HFFc6 (cell line): ENCODE results near the gene JHY. TPM values are rescaled to one million over a fixed set of nuclear protein-coding genes. Genes with fewer than 3 reads are reported as not detected.

Experiments used
- DNase-seq: peaks from one replicate; pipeline ENCODE4 v3.0.0-alpha.2; 2018
- H3K27ac Mint-ChIP-seq: 2 replicates; pipeline ENCODE4 v1.8.0; 2020; ENCODE audit warnings: mild to moderate bottlenecking, mixed read lengths
- H3K27me3 Mint-ChIP-seq: 2 replicates; pipeline ENCODE4 v1.8.0; 2021; ENCODE audit warnings: mild to moderate bottlenecking, moderate library complexity, mixed read lengths; ENCODE audit not compliant: insufficient read depth
- H3K36me3 Mint-ChIP-seq: 2 replicates; pipeline ENCODE4 v1.8.0; 2021; ENCODE audit warnings: low read depth, mixed read lengths
- H3K4me1 Mint-ChIP-seq: 2 replicates; pipeline ENCODE4 v1.8.0; 2020; ENCODE audit warnings: low read depth, mixed read lengths
- H3K4me3 Mint-ChIP-seq: 2 replicates; pipeline ENCODE4 v1.8.0; 2020; ENCODE audit warnings: mild to moderate bottlenecking, moderate library complexity, mixed read lengths
- H3K9me3 Mint-ChIP-seq: 2 replicates; pipeline ENCODE4 v1.8.0; 2020; ENCODE audit warnings: mild to moderate bottlenecking, mixed read lengths
- total RNA-seq, 6 experiments: library from RNA; stranded (reverse); fragmentation: NEBNext Ultra II Directional; extraction: Animal tissue kit (Norgen Biotek cat#: 25700); gene quantifications; 2 replicates in 1 of 6; 3 replicates in 5 of 6; pipeline ENCODE4 v1.2.3, GENCODE V29; 2021
- TF ChIP-seq, protein P1 (sequence below): fragments of 200-600 bp; sonication (generic); IDR thresholded peaks from 2 replicates; pipeline ENCODE4 v1.5.0; 2021; ENCODE audit warnings: antibody characterized with exemption, mild to moderate bottlenecking

Gene JHY
- total RNA-seq, 6 experiments from 2014 or later = 5.2 to 6.4 (median 5.7) TPM

DNA sequence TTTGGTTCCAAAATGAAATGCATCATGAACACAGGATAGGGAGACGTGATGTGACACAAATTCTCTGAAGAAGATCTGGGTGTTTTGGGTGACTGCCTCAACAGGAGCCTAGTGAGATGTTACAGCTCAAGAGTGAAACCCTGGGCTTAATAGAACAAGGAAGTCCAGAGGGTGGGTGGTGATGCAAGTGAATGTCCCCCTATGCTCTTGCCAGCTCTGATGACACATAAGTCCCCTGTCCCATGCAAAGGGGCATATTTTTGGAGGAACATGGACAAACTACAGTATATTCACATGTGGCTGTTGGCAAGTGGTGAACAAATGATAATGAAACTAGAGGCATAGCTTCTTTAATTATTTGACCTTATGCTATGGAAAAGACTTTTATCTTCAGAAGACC lies 35.1 kb upstream of the JHY start:
- peaks cover 2% of the 10 kb centered on the region for H3K27me3 Mint-ChIP-seq
- no peaks in the 10 kb centered on the region for H3K9me3 Mint-ChIP-seq
- H3K27ac Mint-ChIP-seq = no peak overlapping the region
- no peak overlapping the region for H3K4me3 Mint-ChIP-seq
- H3K36me3 Mint-ChIP-seq = no peaks in the 10 kb centered on the region
- peaks cover 26% of the 10 kb centered on the region for H3K4me1 Mint-ChIP-seq
- TF ChIP-seq, protein P1, sequence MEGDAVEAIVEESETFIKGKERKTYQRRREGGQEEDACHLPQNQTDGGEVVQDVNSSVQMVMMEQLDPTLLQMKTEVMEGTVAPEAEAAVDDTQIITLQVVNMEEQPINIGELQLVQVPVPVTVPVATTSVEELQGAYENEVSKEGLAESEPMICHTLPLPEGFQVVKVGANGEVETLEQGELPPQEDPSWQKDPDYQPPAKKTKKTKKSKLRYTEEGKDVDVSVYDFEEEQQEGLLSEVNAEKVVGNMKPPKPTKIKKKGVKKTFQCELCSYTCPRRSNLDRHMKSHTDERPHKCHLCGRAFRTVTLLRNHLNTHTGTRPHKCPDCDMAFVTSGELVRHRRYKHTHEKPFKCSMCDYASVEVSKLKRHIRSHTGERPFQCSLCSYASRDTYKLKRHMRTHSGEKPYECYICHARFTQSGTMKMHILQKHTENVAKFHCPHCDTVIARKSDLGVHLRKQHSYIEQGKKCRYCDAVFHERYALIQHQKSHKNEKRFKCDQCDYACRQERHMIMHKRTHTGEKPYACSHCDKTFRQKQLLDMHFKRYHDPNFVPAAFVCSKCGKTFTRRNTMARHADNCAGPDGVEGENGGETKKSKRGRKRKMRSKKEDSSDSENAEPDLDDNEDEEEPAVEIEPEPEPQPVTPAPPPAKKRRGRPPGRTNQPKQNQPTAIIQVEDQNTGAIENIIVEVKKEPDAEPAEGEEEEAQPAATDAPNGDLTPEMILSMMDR = no peak
- no peak for DNase-seq

DNA sequence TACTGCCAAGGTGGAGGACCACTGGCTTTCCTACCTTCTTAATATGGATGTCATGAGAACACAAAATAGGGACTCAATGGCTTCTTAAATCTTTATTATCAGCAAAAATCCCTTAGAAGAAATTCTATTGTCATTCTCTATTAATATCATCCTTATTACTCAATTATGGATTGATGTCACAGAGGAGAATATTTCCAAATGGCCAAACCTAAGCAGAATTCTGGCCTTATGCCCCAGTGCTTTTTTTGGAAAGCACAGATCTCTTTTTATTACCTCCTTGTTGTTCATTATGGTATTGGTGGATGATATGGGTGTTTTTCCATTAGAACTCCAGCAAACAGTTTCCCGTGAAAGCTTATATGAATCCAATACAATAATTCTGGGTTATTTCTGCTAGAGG lies 34.4 kb upstream of the JHY start:
- DNase-seq = no peak
- H3K27ac Mint-ChIP-seq = no peak overlapping the region

DNA sequence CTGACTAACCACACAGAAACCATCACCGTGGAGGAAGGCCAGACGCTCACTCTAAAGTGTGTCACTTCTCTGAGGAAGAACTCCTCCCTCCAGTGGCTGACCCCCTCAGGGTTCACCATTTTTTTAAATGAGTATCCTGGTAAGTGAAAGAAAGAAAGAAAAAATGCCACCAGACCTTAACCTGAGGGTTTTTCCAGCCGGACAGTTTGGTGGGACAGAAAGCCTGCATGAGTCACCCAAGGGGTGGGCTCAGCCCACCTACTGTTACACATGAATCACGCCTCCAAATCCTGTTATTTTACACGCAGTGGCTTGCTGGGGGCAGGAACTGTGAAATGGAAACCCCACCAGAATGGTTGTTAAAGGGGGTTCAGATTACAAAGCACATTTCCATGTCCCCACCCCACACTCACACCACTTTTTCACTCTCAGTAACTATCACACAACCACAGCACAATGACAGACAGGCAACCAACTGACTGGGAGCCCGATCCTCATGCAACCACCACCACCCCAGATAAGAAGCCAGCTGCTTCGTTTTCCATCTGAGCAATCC lies 32.4 kb upstream of the JHY start:
- Mint-ChIP-seq H3K36me3 (no peaks in the 10 kb centered on the region), H3K9me3 (no peaks in the 10 kb centered on the region), H3K27ac (peak overlapping the region; percentile 66), H3K4me3 (peak overlapping the region; percentile 18), H3K4me1 (peaks cover 32% of the 10 kb centered on the region), H3K27me3 (peaks cover 2% of the 10 kb centered on the region)
- TF ChIP-seq, protein P1 = peak; percentile 55
- DNase-seq = peak; percentile 53

More for the DNA sequence above, 34.4 kb upstream of the JHY start:
- no peaks in the 10 kb centered on the region for H3K36me3 Mint-ChIP-seq
- H3K27me3 Mint-ChIP-seq = peaks cover 2% of the 10 kb centered on the region
- no peaks in the 10 kb centered on the region for H3K9me3 Mint-ChIP-seq
- TF ChIP-seq, protein P1 = no peak
- no peak overlapping the region for H3K4me3 Mint-ChIP-seq
- peaks cover 32% of the 10 kb centered on the region for H3K4me1 Mint-ChIP-seq

DNA sequence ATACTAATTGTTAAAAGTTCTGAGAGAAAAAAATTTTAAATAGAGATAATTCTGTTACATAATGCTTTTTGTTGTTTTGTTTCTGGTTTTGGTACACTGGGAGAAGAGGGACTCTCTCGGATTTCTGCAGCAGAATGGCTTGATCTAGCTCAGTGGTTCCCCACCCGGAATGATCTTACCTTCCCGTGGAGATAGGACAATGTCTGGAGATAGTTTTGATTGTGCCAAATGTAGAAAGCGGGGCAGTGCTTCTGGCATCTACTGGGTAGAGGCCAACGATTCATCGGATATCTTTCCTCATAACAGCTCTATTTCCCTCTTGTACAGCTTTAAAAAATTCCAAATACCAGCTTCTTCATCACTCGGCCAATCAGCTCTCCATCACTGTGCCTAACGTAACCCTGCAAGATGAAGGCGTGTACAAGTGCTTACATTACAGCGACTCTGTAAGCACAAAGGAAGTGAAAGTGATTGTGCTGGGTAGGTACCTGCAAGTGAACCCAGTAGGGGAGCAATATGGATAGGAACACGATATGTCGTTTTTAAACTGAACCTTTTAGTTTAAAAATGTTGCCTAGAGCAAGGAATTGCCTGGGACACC lies 31.1 kb upstream of the JHY start:
- Mint-ChIP-seq H3K9me3 (no peaks in the 10 kb centered on the region), H3K4me3 (no peak overlapping the region), H3K36me3 (no peaks in the 10 kb centered on the region), H3K27me3 (peaks cover 1% of the 10 kb centered on the region; the same call in 1 of the 2 replicates), H3K4me1 (peaks cover 44% of the 10 kb centered on the region), H3K27ac (no peak overlapping the region)
- TF ChIP-seq, protein P1 = no peak
- DNase-seq = no peak

DNA sequence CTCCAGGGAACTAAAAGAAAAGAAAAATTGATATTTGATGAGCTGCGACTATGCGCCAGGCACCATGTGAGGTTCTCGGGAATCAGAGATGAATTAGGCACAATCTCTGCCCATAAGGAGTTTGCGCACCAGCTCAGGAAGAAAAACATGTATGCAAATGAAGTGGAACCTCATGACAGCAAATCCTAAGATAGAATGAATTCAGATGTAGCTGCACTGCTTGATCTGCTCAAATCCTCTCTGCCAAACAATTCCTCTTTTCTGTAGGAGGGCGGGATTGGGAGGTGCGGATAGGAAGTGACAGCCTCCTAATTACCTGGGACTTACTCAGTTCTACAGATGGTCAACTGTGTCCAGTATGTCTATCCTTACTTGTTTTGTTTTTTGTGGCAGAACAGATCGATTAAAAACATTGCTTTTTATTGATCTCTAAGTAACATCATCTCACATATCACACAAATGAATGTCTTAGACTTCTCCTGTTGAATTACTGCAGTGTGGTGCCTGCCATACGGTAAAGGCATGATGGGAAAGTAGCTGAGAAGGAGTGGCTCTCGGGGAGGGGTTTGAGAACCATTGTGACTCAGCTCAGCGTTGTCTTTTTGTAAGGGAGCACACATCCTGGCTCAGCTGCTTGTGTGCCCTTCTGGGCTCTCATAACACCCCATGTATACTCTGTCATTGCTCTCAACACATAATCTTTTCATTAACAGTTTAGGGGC lies 30.3 kb upstream of the JHY start:
- no peak overlapping the region for H3K4me3 Mint-ChIP-seq
- peak overlapping the region; percentile 24 for H3K27ac Mint-ChIP-seq
- peak; percentile 20 for DNase-seq

More for the DNA sequence above, 30.3 kb upstream of the JHY start:
- TF ChIP-seq, protein P1 = no peak
- Mint-ChIP-seq H3K27me3 (no peaks in the 10 kb centered on the region), H3K4me1 (peaks cover 52% of the 10 kb centered on the region), H3K36me3 (no peaks in the 10 kb centered on the region), H3K9me3 (no peaks in the 10 kb centered on the region)
